Activated CD4-positive, alpha-beta T cell treated with anti-CD3 and anti-CD28 coated beads, Interleukin-2, amount 50 U/mL, for 16 hours (primary cell): ENCODE data around the gene CHST11.
A peak's percentile ranks its signal among the peaks of the same experiment; 100 is the strongest.
"Not testable (repeated sequence)": the region's sequence is repeated elsewhere in the genome, so short reads cannot be mapped to it uniquely, and the experiment has no call there.

Source experiments
- DNase-seq: peaks from one replicate; pipeline ENCODE4 v3.0.0-alpha.2; 2020

CHST11 gene

DNA sequence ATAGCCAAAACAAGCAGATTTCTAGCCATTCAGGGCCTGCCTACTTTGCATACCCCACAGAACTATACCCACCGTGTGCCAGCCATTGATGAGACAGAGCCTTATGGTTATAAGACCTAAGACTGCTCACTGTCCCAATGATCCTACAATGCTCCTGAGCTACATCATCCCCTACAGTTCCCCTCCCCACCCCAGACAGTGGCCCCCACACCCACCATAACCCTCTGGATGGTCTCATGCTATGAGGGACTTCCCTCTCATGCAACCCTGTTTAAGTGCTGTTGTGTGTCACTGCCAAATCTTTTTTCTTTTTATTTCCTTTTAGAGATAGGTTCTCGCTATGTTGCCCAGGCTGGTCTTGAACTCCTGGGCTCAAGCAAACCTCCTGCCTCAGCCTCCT lies 75.9 kb downstream of the CHST11 start:
- DNase-seq = no peak

DNA sequence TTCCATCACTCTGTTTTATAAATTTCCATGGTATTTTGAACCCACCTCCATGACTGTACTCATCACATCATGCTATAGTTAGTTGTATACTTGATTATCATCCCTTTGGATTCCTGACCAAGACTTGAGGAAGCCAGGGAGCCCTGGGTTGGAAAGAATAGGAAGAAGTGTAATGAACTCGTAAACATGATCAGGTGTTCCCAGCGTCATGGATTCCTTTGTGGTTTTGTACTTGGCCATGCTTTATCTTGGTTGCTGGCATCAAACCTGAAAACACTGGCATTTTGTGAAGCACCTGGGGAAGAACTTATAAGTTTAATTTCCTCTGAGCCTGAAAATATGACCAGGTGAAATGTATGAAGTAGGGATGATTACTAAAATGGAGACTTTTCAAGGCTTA lies 76.4 kb downstream of the CHST11 start:
- no peak for DNase-seq

DNA sequence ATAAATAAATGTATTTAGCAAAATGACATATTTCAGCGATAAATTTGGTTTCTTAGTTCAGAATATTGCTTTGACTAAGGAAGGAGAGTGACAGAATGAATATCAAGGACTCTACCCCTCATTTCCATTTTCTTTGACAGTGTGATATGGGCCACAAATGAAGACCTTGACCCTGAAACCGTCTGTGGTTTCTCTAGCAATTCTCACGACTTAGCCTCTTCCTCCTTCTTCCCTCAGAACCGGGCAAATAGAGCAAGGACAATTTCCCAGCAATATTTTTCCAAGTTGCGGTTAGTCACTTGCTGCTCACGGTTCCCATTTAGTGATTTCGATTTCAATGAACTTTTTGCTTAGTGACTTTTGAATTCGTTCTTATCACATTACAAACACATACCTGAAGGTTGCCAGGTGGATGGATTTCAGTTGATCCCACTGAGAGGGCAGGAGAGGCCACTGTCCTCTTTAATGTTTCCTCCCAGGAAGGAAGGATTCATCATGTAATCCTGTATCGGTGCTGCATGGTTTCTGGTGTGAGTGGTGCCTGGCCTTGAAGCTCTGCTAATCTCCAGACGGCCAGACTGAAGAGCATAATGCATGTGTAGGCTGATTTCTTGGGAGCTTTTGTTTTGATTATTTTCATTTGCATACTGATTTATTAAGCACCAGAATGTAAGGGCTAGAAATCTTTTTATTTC lies 77.6 kb downstream of the CHST11 start:
- no peak for DNase-seq

DNA sequence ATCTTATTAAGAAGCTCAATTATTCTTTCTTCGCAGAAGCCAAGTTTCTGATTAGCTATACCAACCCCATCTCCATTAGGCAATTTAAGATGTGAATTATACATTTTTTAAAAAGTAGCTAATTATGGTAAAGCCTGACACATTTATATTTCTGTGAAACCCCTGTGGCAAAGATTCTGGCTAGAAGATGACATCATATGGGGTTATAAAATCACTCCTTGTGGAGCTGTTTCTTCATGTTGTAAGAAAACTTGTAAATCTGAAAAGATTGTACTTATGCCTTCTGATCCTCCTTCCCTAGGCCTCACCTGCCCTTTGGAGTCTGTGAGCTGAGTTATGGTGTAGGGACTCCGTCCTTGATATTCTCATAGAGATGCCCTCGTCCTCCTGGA lies 78.1 kb downstream of the CHST11 start:
- DNase-seq = no peak

DNA sequence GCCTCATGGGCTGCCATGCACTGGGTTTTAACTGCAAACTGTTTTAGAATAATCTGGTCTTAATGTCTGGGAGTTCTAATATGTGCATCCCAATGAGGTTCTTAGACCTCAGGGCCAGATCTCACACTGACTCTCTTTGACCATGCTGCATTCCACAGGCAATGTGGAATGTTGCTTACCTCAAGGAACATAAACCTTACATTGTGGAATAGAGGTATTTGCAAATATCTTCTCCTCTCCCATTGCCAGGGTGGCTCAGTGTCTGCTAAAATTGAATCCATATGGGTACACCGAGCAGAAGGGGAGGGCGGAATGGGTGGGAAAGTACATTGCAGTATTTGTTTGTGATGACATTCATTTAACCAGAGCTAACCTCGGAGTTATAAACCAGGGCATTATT lies 78.6 kb downstream of the CHST11 start:
- DNase-seq = no peak

DNA sequence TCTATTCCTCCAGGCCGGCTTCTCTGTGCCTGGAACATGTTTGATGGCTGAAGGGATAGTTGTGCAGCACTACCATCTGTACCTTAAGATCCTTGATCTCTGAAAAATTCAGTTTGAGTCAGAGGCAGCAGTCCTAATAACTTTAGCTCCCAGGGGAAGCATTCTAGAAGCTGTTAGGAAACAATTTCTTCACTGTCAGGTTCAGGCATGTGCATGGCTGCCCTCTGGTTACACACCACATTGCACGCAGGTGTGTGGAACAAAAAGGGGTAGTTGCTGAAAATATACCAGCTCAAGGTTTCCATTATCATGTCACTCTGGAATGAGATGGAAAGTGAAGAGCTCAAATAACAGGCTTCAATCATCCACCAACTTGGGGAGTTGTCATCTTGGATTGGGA lies 80.1 kb downstream of the CHST11 start:
- no peak for DNase-seq

DNA sequence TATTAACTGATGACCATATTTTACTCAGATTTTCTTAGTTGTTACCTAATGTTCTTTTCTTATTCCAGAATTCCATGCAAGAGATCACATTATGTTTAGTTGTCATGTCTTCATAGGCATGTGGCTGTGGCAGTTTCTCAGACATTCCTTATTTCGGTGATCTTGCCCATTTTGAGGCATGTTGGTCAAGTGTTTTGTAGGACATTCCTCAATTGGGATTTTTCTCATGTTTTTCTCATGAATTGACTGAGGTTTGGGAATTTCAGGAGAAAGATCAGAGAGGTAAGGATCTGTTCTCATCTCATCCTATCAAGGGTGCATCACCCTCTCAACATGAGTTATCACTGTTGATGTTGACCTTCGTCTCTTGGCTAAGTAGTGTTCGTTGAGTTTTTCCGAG lies 81.3 kb downstream of the CHST11 start:
- DNase-seq = no peak

DNA sequence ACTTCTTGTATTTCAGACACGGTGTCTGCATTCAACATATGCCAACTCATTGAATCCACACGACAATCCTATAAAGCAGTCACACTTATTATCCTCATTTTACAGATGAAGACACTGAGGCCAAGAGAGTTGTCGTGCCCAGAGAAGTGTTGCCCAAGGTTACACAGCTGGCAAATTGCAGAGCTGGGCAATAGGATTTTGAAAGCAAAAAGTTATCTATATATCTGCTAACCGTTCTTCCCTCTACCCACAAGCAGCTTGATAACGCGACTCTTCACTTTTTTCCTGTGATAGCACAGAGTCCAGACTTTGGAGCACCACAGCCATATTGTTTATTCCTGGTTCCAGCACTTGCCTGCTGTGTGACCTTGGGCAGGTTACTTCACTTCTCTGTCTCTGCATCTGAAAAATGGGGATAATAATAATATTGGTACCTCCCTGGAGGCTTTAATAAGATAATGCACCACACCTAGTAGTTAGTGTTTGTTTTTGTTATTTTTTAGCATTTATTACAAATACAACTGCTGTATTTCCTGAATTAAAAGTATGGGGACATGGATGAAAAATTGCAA lies 82.2 kb downstream of the CHST11 start:
- DNase-seq = no peak

DNA sequence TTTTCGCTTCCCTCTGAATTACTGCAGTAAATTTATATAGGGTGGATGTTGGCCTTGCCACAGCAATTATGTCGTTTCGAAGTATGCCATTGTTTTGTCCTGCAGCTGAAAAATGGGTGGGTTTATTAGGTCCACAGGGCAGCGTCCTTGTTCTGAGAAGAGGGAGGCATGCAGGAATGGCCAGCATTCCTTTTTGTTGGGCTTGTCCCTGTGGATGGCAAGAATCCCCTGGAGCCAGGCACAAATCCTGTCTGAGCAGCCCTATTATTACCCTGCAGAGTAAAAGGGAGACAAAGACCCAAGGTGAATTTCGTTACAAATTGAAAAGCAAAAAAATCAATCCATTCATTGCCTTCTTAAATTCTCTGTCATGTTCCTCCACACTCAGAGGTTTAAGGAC lies 88.1 kb downstream of the CHST11 start:
- no peak for DNase-seq

DNA sequence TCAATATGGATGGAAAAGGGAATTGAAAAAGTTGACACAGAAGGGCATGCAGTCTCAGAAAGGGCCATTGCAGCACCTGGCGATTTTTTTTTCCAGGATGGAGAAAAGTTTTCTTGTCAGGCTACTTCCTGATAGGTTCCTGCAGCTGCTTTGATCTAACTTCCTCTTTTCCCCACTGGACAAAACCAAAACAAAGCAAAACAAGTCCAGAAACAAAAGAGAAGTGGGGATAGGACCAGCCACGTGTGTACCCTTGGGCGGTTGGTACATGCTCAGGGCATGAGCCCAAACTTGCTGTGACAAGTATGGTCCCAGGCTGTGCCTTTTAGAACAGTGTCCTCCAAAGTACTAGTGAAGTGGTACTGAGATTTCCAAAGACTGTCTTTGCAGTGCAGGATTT lies 89.8 kb downstream of the CHST11 start:
- DNase-seq = no peak

DNA sequence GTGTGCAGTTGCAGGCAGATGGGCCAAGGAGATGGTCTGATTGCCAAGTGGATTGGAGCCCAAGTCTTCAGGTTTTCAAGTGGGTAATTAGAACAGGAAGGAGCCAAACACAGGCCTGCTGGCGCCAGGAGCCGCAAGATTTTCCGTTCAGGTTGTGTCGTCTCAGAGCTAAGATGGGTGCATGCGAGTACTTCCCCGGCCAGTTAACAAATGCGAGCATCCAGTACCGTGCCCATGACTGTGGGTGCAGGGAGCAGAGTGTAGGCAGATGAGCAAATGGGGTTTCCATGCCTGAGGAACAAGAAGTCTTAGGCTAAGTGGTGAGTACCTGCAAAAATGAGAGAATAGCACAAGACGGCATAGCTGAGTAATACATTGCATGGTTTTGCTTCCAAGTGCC lies 90.5 kb downstream of the CHST11 start:
- no peak for DNase-seq

DNA sequence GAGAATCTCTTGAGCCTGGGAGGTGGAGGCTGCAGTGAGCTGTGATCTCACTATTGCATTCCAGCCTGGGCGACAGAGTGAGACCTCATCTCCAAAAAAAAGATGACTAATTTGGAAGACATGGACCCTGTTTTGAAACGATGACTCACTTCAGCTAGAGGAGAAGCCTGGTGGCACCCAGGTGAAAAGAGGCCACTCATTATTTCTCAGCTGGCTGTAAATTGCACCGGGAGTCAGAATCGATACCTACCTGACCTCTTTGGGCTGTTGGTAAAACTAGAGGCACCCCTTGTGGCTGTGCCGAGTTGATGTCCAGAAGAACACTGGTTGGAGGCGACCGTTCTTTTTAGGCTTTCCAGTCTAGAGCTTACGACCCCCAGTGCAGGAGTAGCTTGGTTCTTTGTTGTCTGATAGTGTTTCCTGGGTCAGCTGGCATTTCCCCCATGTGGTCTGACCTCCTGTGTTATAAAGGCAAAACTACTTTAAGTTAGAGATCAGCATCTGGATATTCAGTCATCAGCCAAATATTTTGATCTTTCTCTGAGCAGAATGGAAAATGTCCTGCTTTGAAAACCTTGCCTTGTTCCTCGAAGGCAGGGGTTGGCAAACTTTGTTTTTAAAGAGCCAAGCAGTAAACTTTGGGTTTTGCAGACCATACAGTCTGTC lies 93.2 kb downstream of the CHST11 start:
- no peak for DNase-seq

DNA sequence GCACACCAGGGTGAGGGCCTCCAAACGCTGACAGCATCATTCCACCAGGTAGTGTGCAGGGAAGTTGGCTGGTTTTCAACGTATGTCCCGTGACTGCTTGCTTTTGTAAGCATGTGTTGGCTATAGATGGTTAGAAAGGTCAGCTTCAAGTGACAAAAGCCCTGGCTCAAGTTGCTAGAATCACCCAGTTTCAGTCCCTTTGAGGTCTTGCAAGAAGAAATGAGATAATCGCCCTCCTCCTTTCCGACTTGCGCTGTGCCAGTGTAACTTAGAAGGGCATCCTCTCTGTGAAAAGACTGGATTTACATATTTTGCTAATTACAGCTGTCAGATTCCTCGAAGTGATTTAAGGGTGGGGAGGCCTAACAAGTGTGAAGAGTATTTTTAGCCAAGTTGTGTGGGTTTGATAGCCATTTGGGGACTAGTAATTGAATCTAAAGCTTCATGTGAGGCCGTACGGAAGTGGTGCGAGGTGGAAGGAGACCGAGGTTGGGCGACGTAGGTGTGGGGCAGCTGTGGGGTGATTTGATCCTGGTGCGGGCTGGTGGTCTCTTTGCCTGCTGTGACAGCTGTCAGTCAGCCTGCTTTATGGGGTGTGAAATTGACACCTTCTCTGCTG lies 94.7 kb downstream of the CHST11 start:
- no peak for DNase-seq

DNA sequence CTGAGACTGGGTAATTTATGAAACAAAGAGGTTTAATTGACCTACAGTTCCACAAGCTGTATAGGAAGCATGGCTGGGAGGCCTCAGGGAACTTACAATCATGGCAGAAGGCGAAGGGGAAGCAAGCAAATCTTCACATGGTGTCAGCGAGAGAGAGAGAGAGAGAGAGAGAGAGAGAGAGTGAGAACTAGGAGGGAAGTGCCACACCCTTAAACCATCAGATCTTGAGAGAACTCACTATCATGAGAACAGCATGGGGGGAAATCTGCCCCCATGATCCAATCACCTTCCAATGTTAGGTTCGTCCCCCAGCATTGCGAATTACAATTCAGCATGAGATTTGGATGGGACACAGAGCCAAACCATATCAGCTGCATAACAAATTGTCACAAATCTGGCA lies 96.7 kb downstream of the CHST11 start:
- no peak for DNase-seq

DNA sequence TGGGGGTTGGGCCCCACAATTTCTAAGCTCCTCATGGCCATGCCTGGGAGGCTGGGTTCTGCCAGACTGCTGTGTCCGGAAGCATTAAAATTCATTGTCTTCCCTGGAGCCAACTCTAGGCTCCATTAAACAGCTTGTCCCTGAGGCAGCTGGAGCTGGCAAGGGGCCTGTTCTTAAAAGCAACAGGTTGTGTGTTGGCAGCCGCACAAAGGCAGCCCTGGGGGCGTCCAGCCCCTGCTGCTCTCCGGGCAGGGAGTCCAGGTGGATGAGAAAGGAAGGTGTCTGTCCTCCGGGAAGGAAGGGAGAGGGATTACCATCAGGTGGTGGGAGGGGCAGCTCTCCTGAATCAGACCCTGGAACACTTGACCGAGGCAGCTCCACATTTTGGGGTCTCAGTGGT lies 98.9 kb downstream of the CHST11 start:
- DNase-seq = no peak

DNA sequence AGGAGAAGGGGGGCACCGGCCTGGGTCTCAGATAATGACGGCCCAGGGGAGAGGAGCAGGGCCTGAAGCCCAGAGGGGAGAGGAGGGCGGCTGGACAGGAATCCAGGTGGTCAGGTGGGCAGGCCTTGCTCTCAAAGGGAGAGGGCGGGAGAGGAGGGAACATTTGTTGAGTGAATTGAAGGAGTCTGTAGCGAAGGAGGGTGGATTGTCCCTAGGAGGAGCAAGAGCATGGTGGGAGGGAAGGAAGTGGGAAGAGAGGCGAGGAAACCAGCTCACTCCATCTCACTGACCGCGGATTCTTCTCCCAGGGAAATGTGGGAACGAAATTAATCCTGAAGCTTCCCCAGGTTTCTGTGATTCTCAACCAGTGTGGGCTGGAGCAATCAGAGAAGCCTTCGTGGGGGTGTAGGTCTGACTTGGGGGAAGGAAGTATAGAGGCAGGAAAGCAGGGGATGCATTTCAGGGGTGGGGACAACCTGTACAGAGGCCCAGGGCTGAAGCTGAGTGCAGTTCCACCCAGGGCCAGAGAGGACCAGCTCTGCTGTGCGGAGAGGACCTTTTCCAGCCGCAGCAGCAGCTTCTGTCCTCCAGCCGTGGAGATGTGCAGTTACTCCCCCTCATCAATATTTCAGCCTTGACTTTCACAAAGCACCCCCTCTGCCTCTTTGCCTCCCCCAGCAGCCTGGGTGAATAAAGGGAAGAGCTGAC lies 100.9 kb downstream of the CHST11 start:
- no peak for DNase-seq

DNA sequence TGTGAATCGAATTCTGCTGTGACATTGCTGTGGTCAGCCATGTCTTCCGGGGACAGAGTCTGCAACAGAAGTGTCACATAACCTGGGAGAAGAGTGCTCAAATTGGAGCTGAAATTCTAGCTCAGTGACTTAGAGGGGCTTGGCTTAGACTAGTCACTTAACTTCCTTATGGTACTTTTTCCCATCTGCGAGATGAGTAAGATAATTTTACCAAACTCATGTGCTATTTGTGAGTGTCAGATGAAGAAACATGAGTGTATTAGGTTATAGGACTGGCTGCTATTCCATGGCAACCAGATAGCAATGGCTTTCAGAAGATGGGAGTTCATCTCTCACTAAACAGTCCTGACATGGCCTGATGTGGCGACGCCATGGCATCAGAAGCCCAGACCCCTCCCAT lies 104.1 kb downstream of the CHST11 start:
- no peak for DNase-seq

DNA sequence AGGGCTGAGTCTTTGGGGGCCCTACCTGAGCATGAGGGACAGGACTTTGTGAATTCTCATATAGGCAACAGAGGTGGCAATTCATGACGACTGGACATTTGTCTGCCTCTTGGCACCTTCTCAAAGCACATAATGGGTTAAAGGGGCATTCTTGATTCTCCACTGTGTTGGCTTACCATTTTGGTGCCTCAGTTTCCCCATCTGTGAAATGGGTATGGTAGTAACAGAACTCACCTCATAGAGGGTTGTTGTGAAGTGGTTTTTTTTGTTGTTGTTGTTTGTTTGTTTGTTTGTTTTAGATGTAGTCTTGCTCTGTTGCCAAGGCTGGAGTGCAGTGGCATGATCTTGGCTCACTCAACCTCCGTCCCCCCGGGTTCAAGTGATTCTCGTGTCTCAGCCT lies 106.0 kb downstream of the CHST11 start:
- DNase-seq = no peak

DNA sequence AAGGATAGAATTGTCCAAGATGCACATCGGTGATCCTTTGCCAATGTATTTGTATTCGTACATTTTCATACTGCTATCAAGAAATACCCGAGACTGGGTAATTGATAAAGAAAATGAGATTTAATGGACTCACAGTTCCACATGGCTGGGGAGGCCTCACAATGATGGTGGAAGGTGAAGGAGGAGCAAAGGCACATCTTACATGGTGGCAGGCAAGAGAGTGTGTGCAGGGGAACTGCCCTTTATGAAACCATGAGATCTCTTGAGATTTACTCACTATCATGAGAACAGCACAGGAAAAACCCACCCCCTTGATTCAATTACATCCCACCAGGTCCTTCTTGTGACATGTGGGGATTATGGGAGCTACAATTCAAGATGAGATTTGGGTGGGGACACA lies 107.9 kb downstream of the CHST11 start:
- DNase-seq = not testable (repeated sequence)

DNA sequence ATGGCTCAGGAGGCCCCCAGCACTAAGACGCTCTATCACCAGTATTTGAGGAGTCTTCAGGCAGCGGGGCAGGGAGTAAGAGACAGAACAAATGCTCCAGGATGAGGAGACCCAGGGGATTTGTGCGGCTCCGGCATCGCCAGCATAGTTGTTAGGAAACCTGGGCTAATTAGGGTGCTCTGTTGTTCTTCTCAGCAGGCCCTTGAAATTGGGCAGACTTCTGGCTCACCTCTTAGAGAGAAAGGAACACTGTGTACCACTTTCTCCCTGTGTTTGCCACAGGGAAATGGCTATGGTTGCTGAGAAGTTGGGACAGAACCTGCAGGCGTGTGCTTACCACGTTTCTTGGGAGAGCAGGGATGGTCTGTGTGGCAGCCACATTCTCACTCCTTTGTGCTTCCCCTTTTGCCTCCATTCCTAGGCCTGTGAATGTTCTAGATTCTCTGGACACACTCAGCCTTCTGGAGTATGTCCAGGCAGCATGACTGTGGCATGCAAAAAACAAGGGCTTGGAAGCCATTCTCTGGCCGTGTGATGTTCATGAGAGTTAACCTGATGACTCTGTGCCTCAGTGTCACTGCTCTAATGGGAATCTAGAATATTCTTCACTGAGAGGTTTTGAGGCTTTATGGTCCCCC lies 109.0 kb downstream of the CHST11 start:
- no peak for DNase-seq

DNA sequence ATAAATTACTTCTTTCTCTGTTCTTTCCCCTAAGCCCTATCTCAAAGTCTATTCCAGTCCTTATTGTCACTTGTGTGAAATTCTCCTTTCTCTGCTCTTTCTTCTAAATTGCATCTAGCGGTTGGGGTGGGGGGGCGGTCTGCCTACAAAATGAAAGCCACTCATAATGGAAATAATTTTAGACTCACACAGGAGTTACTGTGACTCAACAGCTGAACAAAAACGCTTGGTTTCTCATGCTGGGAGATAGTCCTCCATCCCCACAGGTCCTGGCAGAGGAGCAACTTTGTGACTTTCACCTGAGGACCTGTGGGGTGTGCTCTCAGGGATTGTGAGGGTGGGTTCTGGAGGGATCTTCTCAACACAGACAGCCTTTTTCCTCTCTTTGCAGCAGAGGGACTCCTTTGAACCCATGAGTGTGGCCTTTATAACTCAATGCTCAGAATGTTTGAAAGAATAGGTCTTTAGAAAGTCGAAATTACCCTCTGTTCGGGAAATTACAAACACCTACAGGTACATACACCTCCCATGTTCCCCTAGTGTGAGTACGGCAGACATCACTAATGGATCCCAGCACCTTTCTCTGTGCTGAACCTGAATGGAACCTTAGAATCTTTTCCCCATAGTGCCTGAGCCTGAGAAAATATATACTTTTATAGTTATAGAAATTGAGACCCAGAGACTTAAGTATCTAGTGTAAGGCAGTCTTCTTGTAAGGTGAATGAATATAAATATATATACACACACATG lies 109.7 kb downstream of the CHST11 start:
- DNase-seq = peak; percentile 48

DNA sequence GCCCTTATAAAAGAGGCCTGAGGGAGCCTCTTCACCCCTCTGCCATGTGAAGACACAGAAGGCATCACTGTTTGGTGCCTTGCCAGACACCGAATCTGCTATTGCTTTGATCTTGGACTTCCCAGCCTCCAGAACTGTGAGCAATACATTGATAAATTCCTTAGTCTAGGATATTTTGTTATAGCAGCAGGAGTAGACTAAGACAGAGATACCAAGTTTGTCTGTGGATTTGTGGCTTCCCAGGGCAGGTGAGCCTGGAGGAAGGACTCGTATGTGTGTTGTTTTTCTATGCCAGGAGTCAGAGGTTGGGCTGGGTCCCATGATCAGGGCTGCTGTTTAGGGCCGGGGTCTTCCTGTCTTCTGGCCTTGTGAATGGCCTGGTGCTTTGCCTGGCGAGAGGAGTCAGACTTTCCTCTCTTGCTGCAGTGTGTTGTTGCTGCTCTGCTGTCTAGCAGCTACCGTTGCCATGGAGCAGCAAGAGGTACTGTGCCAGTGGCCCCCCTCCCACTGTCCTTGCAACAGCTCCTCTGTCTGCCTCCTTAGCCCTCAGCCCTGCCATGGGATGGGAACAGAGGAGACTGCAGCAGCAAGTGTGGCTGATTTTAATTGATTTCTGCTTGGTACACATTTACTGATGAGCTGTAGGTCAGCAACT lies 111.2 kb downstream of the CHST11 start:
- DNase-seq = peak; percentile 21
